Mucosa of stomach (tissue), 1 donor: ENCODE results near the gene SLC28A3.

Experiments used
- H3K27me3 ChIP-seq: one replicate; pipeline ENCODE4 v1.7.0; 2013; ENCODE audit warnings: mild to moderate bottlenecking, low read length; ENCODE audit not compliant: control insufficient read depth, insufficient read depth
- H3K36me3 ChIP-seq: one replicate; pipeline ENCODE4 v1.7.0; 2013; ENCODE audit warnings: low read length; ENCODE audit not compliant: control insufficient read depth, insufficient read depth
- H3K4me1 ChIP-seq: one replicate; pipeline ENCODE4 v1.7.0; 2013; ENCODE audit warnings: mild to moderate bottlenecking, low read length; ENCODE audit not compliant: control insufficient read depth, insufficient read depth
- H3K4me3 ChIP-seq: one replicate; pipeline ENCODE4 v1.7.0; 2013; ENCODE audit warnings: low read length
- H3K9ac ChIP-seq: one replicate; pipeline ENCODE4 v1.7.0; 2013; ENCODE audit warnings: mild to moderate bottlenecking, low read length, moderate library complexity
- H3K9me3 ChIP-seq: one replicate; pipeline ENCODE4 v1.7.0; 2013; ENCODE audit warnings: mild to moderate bottlenecking, low read length, moderate library complexity; ENCODE audit not compliant: control insufficient read depth
- donor health status: Pancreatic carcinoma.

The SLC28A3 gene

DNA sequence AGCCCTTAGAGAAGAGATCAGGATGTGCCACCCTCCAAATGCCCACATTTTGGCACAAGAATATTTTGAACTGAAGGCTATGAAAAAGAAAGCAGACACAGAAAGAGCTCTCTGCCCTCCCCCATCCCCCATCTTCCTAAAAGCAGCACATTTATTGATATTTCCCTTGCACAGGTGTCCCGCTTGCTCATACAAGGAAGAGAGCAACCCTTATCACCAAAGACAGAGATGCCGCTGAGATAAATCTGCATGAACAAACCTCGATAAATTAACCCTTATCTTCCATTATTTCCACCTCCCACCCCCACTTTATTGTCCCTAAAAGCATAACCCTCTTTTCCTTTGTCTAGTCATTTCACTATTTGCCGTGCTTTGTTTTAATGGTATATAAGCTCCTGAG, 1.8 kb downstream of the SLC28A3 start:
- H3K4me3 ChIP-seq, result no peak overlapping the region
- H3K9me3 ChIP-seq, result no peaks in the 10 kb centered on the region
- H3K4me1 ChIP-seq, result peaks cover 17% of the 10 kb centered on the region
- no peaks in the 10 kb centered on the region for H3K27me3 ChIP-seq
- H3K36me3 ChIP-seq, result no peaks in the 10 kb centered on the region
- no peak overlapping the region for H3K9ac ChIP-seq

DNA sequence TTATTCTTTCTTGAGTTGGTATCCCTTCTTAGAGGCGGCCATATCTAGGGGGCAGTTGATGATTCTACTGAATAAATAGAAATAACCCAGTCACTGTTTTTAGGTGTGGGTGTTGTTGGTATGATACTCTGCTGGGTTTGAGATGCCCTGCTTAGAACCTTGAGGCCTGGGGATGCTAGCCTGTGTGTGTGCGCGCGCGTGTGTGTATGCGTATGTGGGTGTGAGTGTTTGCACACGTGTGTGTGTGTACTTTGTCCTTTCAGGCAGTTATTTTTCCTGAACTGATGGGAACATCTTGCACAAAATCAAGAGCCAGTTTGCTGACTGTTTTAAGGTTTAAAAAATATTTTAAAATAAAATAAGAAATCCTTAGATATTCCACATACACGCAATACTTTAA, 3.3 kb downstream of the SLC28A3 start:
- Histone ChIP-seq H3K4me1 (peaks cover 10% of the 10 kb centered on the region), H3K4me3 (no peak overlapping the region), H3K36me3 (no peaks in the 10 kb centered on the region), H3K27me3 (no peaks in the 10 kb centered on the region), H3K9me3 (no peaks in the 10 kb centered on the region), H3K9ac (no peak overlapping the region)

DNA sequence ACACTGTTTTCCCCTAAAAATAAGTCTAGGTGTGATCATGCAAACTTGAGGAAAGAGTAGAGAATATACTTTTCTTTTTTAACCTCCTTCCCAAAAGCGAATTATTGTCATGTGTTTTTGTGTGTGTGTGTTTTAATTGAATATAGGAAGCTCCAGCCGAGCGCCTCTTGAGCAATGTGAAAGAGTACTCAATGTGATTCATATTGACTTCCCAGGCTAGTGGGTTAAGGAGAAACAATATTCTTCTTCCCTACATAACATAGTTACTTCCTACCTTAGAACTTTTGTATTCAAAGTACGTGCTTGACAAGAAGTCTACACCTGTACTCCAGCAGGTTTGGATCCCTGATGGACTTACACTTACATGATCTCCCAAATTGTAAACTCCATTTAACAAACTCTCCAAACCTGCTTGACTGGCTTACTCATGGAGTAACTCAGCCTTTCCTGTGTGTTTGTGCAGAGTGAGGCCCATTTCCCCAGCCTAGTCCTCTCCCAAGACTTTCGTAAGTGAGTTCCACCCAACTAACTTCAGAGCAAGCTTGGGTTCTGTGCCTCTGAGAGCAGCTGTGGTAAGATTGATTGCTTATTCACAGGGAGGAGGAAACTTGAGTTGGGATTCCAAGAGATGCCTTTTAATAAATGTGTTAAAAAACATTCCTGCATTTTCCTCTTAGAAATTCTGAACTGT, 9.3 kb downstream of the SLC28A3 start:
- no peaks in the 10 kb centered on the region for H3K9me3 ChIP-seq
- no peaks in the 10 kb centered on the region for H3K27me3 ChIP-seq
- peaks cover 9% of the 10 kb centered on the region for H3K4me1 ChIP-seq
- H3K36me3 ChIP-seq, result no peaks in the 10 kb centered on the region
- H3K4me3 ChIP-seq, result no peak overlapping the region
- H3K9ac ChIP-seq, result no peak overlapping the region

DNA sequence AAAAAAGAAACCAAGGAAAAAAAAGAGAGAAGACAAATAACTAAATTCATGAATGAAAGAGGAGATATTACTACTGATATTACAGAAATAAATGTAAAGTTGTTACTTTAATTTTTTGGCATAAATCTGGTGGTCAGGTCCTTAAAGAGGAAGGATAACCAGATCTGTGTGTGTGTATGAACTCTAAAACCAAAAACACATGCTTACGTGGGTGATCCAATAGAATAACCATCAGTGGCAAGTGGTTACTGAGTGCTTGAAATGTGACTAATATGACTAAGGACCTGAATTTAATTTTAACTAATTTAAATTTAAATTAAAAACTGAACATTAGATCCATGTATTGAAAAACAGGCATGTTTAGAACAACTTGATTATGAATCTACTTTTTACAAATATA, 10.3 kb downstream of the SLC28A3 start:
- no peak overlapping the region for H3K9ac ChIP-seq
- H3K36me3 ChIP-seq, result no peaks in the 10 kb centered on the region
- H3K9me3 ChIP-seq, result no peaks in the 10 kb centered on the region
- no peak overlapping the region for H3K4me3 ChIP-seq
- peaks cover 16% of the 10 kb centered on the region for H3K4me1 ChIP-seq
- H3K27me3 ChIP-seq, result no peaks in the 10 kb centered on the region

DNA sequence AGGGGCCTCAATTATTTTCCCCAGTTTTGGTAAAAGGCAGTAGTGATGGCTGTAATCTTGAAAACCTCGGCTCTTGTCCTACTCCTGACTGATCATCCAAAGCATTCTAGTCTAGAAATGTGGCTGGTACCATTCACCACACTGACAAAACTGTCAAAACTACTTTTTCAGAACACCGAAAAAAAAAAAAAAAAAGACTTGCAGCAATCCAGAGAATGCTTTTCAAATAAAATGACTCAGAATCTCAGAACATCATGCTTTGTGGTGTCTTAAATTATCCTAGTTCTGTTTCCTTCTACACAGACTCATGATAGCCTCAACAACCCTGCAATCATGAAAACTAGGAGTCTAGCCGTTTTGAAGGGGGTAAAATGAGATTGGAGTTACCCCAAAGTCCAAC, 13.4 kb downstream of the SLC28A3 start:
- Histone ChIP-seq H3K4me3 (no peak overlapping the region), H3K9ac (no peak overlapping the region), H3K9me3 (no peaks in the 10 kb centered on the region), H3K27me3 (no peaks in the 10 kb centered on the region), H3K4me1 (peaks cover 31% of the 10 kb centered on the region), H3K36me3 (no peaks in the 10 kb centered on the region)

DNA sequence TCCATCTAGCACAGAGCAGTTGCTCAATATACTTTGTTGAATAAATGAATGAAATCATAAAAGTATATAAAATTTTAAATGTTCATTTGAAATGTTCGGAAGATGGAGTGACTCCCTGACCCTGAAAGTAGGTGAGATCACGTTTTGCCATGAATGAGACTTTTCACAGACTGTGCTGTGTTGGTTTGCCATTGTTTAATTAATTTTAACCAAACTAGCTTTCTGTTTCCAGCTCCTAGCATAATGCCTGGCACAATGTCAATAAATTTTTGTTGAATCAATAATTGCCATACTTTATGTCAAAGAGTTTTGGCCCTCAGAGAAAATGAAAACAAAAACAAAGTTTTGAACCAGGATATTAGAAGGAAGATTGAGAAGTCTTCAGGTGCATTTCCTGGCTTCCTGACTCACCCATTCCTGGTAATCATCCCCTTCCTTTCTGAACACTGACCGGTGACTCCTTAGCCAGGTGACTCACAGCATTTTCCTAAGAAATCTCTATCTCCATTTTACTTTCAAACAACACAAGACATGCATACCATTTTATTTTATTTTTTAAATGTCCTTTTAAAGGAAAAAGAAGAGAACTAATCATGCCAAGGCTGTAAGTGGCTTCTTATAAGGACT, 15.1 kb downstream of the SLC28A3 start:
- no peak overlapping the region for H3K9ac ChIP-seq
- H3K9me3 ChIP-seq, result no peaks in the 10 kb centered on the region
- no peaks in the 10 kb centered on the region for H3K36me3 ChIP-seq

DNA sequence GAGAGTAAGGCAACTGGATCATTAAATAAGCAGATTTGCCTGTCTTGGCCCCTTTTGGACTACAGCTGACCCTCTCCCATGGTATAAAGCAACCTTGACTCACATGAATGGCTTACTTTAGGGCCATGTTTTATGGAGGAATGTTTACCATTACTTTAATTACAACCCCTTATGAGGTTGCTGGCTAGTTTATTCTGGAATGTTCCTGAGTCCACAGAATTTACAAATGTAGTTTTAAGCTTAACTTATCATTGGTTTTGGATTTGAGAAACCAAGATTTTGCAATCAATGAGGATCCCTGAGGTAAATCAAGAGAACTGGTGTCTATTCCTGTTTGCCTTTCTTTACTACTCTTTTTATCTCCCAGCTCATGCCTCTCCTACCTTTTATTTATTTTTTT, 15.7 kb downstream of the SLC28A3 start:
- H3K4me1 ChIP-seq, result peaks cover 21% of the 10 kb centered on the region
- H3K9ac ChIP-seq, result no peak overlapping the region
- no peak overlapping the region for H3K4me3 ChIP-seq
- no peaks in the 10 kb centered on the region for H3K36me3 ChIP-seq
- no peaks in the 10 kb centered on the region for H3K27me3 ChIP-seq
- H3K9me3 ChIP-seq, result no peaks in the 10 kb centered on the region

More for the DNA sequence above, 15.1 kb downstream of the SLC28A3 start:
- Histone ChIP-seq H3K4me1 (peaks cover 21% of the 10 kb centered on the region), H3K4me3 (no peak overlapping the region), H3K27me3 (no peaks in the 10 kb centered on the region)

DNA sequence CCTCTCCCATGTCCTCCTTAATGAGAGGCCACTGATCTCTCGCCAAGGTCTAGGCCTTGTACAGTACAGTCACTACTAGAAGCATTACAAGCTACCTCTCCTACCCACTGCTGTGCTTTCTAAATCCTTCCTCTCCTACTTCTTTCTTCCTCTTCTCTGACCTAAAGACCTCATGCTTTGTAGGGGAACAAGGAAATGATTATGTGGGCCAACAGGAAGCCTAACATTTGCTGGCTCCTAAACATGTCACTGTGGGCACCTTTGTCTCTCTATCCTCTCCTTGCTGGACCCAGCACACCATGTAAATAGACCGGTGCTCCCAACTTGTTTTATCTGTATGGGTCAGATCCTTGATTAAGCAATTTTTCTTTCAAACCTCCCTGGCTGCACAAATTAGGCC, 16.7 kb downstream of the SLC28A3 start:
- Histone ChIP-seq H3K4me3 (no peak overlapping the region), H3K27me3 (no peaks in the 10 kb centered on the region), H3K9ac (no peak overlapping the region), H3K9me3 (no peaks in the 10 kb centered on the region), H3K36me3 (no peaks in the 10 kb centered on the region), H3K4me1 (peaks cover 21% of the 10 kb centered on the region)

DNA sequence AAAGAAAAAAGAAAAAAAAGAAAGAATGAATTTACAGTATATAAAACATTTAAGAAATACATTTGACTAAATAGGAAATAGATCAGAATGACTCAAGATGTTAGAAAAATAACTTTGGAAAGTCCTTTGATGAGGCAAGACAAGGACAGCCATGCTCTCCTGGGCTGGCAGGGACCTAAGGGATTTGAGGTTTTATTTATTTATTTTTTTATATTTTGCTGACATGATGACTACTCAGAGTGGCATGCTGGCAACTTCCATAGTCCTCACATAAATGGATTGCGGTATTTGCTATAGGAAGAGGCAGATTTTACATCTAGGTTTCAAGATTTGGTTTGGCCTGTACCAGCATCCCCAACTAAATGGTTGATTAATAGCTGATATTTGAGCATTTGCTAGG, 17.7 kb downstream of the SLC28A3 start:
- Histone ChIP-seq H3K9ac (no peak overlapping the region), H3K36me3 (no peaks in the 10 kb centered on the region), H3K9me3 (no peaks in the 10 kb centered on the region), H3K4me3 (no peak overlapping the region), H3K27me3 (no peaks in the 10 kb centered on the region), H3K4me1 (peaks cover 21% of the 10 kb centered on the region)

DNA sequence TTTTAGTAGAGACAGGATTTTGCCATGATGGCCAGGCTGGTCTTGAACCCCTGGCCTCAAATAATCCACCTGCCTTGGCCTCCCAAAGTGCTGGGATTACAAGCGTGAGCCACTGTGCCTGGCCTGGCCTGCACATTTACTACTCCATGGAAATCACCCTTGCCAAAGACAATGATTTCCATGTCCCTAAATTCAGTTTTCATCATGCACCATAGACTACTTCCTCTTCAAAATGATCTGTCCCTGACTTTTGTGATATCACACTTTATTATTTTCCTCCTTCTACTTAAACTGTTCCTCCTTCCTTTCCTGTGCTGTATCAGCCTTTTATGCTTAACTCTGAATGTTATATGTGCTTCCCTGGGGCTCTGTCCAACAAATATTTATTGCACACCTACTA, 20.3 kb downstream of the SLC28A3 start:
- no peak overlapping the region for H3K9ac ChIP-seq

DNA sequence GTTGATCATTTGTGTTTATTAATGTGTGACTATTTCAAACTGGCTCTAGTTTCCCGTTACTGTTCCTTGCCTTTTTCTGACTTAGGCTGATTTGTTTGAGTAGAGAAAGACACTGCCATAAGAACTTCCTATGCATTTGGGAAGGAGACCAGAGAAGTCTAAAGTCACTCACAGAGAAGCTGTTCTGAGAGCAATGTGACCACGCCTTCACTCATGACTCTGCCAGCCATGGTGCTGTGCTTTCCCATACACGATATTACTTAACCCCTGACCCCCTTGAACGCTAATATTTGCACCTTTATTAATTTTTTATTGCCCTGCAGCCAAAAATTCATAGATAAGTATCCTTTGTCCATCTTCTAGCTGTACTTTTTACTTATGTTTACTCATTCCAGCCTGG, 20.9 kb downstream of the SLC28A3 start:
- H3K4me3 ChIP-seq, result no peak overlapping the region
- no peak overlapping the region for H3K9ac ChIP-seq
- no peaks in the 10 kb centered on the region for H3K36me3 ChIP-seq
- H3K4me1 ChIP-seq, result peaks cover 8% of the 10 kb centered on the region
- H3K9me3 ChIP-seq, result no peaks in the 10 kb centered on the region
- no peaks in the 10 kb centered on the region for H3K27me3 ChIP-seq

More for the DNA sequence above, 20.3 kb downstream of the SLC28A3 start:
- Histone ChIP-seq H3K36me3 (no peaks in the 10 kb centered on the region), H3K4me3 (no peak overlapping the region), H3K4me1 (peaks cover 14% of the 10 kb centered on the region), H3K27me3 (no peaks in the 10 kb centered on the region), H3K9me3 (no peaks in the 10 kb centered on the region)

DNA sequence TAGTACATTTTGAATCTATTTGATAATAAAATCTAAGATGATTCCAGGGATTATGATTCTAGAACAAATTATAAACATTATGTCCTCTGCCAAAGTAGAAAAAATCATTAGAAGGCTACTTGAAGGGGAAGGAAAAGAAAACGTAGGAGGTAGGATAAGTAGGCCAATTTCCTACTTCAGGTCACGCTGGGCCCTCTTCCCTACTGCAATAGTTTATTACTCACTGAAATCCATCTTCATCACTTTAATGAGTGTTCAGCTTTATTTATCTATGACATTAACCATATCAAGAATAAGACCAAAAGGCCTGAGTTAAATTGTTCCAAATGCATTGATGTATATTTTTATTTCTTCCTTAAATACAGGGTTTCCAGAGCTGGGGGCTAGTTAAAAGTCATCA, 21.6 kb downstream of the SLC28A3 start:
- Histone ChIP-seq H3K36me3 (no peaks in the 10 kb centered on the region), H3K9ac (no peak overlapping the region), H3K4me3 (no peak overlapping the region), H3K9me3 (no peaks in the 10 kb centered on the region), H3K27me3 (no peaks in the 10 kb centered on the region), H3K4me1 (peaks cover 4% of the 10 kb centered on the region)
